Activated T-cell treated with anti-CD3 and anti-CD28 coated beads, Interleukin-2, amount 50 U/mL, for 72 hours (primary cell): ENCODE results near the gene RIOK2. TPM values are rescaled to one million over a fixed set of nuclear protein-coding genes. Genes with fewer than 3 reads are reported as not detected.

Experiments used
- ATAC-seq, 2 donors: fragments of 150-1000 bp; cut with Tn5 transposase; replicated peaks in 1 of 2; 2 replicates each; pipeline ENCODE4 v1.10.0; 2021; ENCODE audit warnings: moderate library complexity in 2 of 2, mild to moderate bottlenecking in 1 of 2
- DNase-seq, 2 donors: peaks; one replicate each; pipeline ENCODE4 v3.0.0; 2021 to 2022; ENCODE audit warnings: mixed read lengths in 1 of 2
- H3K27ac Mint-ChIP-seq: one replicate; pipeline ENCODE4 v1.8.0; 2022; ENCODE audit warnings: mild to moderate bottlenecking, moderate library complexity, mixed read lengths
- H3K27me3 Mint-ChIP-seq: one replicate; pipeline ENCODE4 v1.8.0; 2022; ENCODE audit warnings: low read depth, mixed read lengths
- H3K36me3 Mint-ChIP-seq, 2 donors: one replicate each; pipeline ENCODE4 v1.8.0; 2022; ENCODE audit warnings: mixed read lengths in 2 of 2, mild to moderate bottlenecking in 1 of 2; ENCODE audit not compliant: insufficient read depth in 2 of 2
- H3K4me1 Mint-ChIP-seq: one replicate; pipeline ENCODE4 v1.8.0; 2022; ENCODE audit warnings: low read depth, mixed read lengths
- H3K4me3 Mint-ChIP-seq, 2 donors: one replicate each; pipeline ENCODE4 v1.8.0; 2022; ENCODE audit warnings: mild to moderate bottlenecking in 2 of 2, mixed read lengths in 2 of 2, moderate library complexity in 2 of 2
- H3K9me3 Mint-ChIP-seq, 2 donors: one replicate each; pipeline ENCODE4 v1.8.0; 2022; ENCODE audit warnings: mixed read lengths in 2 of 2
- total RNA-seq, 2 donors: library from RNA; stranded (reverse); gene quantifications; one replicate each; pipeline ENCODE4 v1.2.3, GENCODE V29; 2022

RIOK2 gene
- total RNA-seq: 10 to 100 TPM; 25.2 to 38.0 TPM

GRCh38 chr5:97183100-97183929 is at the start of gene RIOK2:
Gene RIOK2, minus strand, starts transcription at chr5:97183247. Its CDS starts 56 bp downstream, at chr5:97183191.
- DNase-seq: peak; percentile 93
- H3K27me3 Mint-ChIP-seq: no peaks in the 10 kb centered on the region
- H3K36me3 Mint-ChIP-seq: peaks cover 15 to 16% of the 10 kb centered on the region in 2 donors
- peak within 1 kb of the TSS; percentile 87 to 97 for H3K4me3 Mint-ChIP-seq
- ATAC-seq: peak; percentile 90 to 92
- peaks cover 42% of the 10 kb centered on the region for H3K4me1 Mint-ChIP-seq
- H3K27ac Mint-ChIP-seq: peak within 1 kb of the TSS; percentile 100
- peaks cover 4% of the 10 kb centered on the region in 2 donors for H3K9me3 Mint-ChIP-seq

- Mint-ChIP-seq H3K27me3 (no peaks in the 10 kb centered on the region), H3K4me3 (no peak overlapping the region), H3K27ac (no peak overlapping the region), H3K4me1 (no peaks in the 10 kb centered on the region), H3K36me3 (no peaks in the 10 kb centered on the region), H3K9me3 (no peaks in the 10 kb centered on the region)
- ATAC-seq (peak; percentile 58 to 60), DNase-seq (peak; percentile 10 to 28)
Observed at GRCh38 chr5:97231025-97231636, 48.1 kb upstream of the RIOK2 start.

GRCh38 chr5:97229688-97230285 is 46.7 kb upstream of the RIOK2 start:
- no peak for DNase-seq
- no peak overlapping the region for H3K4me3 Mint-ChIP-seq
- H3K4me1 Mint-ChIP-seq: no peaks in the 10 kb centered on the region
- no peaks in the 10 kb centered on the region for H3K36me3 Mint-ChIP-seq
- H3K9me3 Mint-ChIP-seq: no peaks in the 10 kb centered on the region
- no peak overlapping the region for H3K27ac Mint-ChIP-seq
- H3K27me3 Mint-ChIP-seq: no peaks in the 10 kb centered on the region
- ATAC-seq: no peak

GRCh38 chr5:97229196-97229595 is 46.1 kb upstream of the RIOK2 start:
- Mint-ChIP-seq H3K4me3 (no peak overlapping the region), H3K27me3 (no peaks in the 10 kb centered on the region), H3K36me3 (no peaks in the 10 kb centered on the region), H3K27ac (no peak overlapping the region), H3K9me3 (no peaks in the 10 kb centered on the region), H3K4me1 (no peaks in the 10 kb centered on the region)
- DNase-seq (no peak), ATAC-seq (no peak)

- Mint-ChIP-seq H3K36me3 (no peaks in the 10 kb centered on the region), H3K27me3 (no peaks in the 10 kb centered on the region), H3K4me3 (no peak overlapping the region), H3K27ac (no peak overlapping the region), H3K9me3 (no peaks in the 10 kb centered on the region), H3K4me1 (no peaks in the 10 kb centered on the region)
- no peak for DNase-seq
- ATAC-seq: no peak
Observed at GRCh38 chr5:97225222-97225621, 42.2 kb upstream of the RIOK2 start.

GRCh38 chr5:97224112-97224750 is 41.2 kb upstream of the RIOK2 start:
- H3K4me1 Mint-ChIP-seq: no peaks in the 10 kb centered on the region
- ATAC-seq (no peak), DNase-seq (no peak)
- no peak overlapping the region for H3K4me3 Mint-ChIP-seq
- no peaks in the 10 kb centered on the region for H3K27me3 Mint-ChIP-seq
- no peaks in the 10 kb centered on the region for H3K36me3 Mint-ChIP-seq
- no peak overlapping the region for H3K27ac Mint-ChIP-seq
- H3K9me3 Mint-ChIP-seq: no peaks in the 10 kb centered on the region

GRCh38 chr5:97223596-97223995 is 40.5 kb upstream of the RIOK2 start:
- H3K4me3 Mint-ChIP-seq: no peak overlapping the region
- no peaks in the 10 kb centered on the region for H3K4me1 Mint-ChIP-seq
- H3K9me3 Mint-ChIP-seq: peaks cover 0 to 2% of the 10 kb centered on the region in 2 donors
- ATAC-seq (no peak), DNase-seq (no peak)
- H3K27ac Mint-ChIP-seq: no peak overlapping the region
- H3K36me3 Mint-ChIP-seq: peaks cover 0 to under 1% of the 10 kb centered on the region in 2 donors
- no peaks in the 10 kb centered on the region for H3K27me3 Mint-ChIP-seq

GRCh38 chr5:97209343-97209742 is 26.3 kb upstream of the RIOK2 start:
- no peak overlapping the region for H3K27ac Mint-ChIP-seq
- no peak overlapping the region for H3K4me3 Mint-ChIP-seq
- peaks cover 4 to 14% of the 10 kb centered on the region in 2 donors for H3K36me3 Mint-ChIP-seq
- H3K9me3 Mint-ChIP-seq: peaks cover 12 to 16% of the 10 kb centered on the region in 2 donors
- DNase-seq (no peak), ATAC-seq (no peak)
- H3K27me3 Mint-ChIP-seq: peaks cover 13% of the 10 kb centered on the region
- no peaks in the 10 kb centered on the region for H3K4me1 Mint-ChIP-seq

- H3K27me3 Mint-ChIP-seq: peaks cover 13% of the 10 kb centered on the region
Observed at GRCh38 chr5:97208714-97209113, 25.7 kb upstream of the RIOK2 start.

GRCh38 chr5:97208184-97208713 is 25.2 kb upstream of the RIOK2 start:
- H3K9me3 Mint-ChIP-seq: peaks cover 7% of the 10 kb centered on the region in 2 donors
- ATAC-seq: no peak
- no peaks in the 10 kb centered on the region for H3K4me1 Mint-ChIP-seq
- H3K27ac Mint-ChIP-seq: no peak overlapping the region
- no peak overlapping the region for H3K4me3 Mint-ChIP-seq
- peaks cover 0 to 8% of the 10 kb centered on the region in 2 donors for H3K36me3 Mint-ChIP-seq
- no peak for DNase-seq
- H3K27me3 Mint-ChIP-seq: peaks cover 13% of the 10 kb centered on the region

More at GRCh38 chr5:97208714-97209113, 25.7 kb upstream of the RIOK2 start:
- peaks cover under 1 to 10% of the 10 kb centered on the region in 2 donors for H3K36me3 Mint-ChIP-seq
- no peaks in the 10 kb centered on the region for H3K4me1 Mint-ChIP-seq
- ATAC-seq (no peak), DNase-seq (no peak)
- H3K4me3 Mint-ChIP-seq: no peak overlapping the region
- H3K9me3 Mint-ChIP-seq: peaks cover 8 to 10% of the 10 kb centered on the region in 2 donors
- no peak overlapping the region for H3K27ac Mint-ChIP-seq

GRCh38 chr5:97194366-97194765 is 11.3 kb upstream of the RIOK2 start:
- no peak overlapping the region for H3K27ac Mint-ChIP-seq
- H3K36me3 Mint-ChIP-seq: peaks cover 0 to 6% of the 10 kb centered on the region in 2 donors

GRCh38 chr5:97193355-97193688 is 10.3 kb upstream of the RIOK2 start:
- no peak overlapping the region for H3K4me3 Mint-ChIP-seq
- H3K27ac Mint-ChIP-seq: no peak overlapping the region
- peaks cover 7% of the 10 kb centered on the region in 2 donors for H3K9me3 Mint-ChIP-seq
- H3K27me3 Mint-ChIP-seq: no peaks in the 10 kb centered on the region
- H3K36me3 Mint-ChIP-seq: peaks cover 0 to 6% of the 10 kb centered on the region in 2 donors
- DNase-seq (no peak), ATAC-seq (no peak)
- H3K4me1 Mint-ChIP-seq: peaks cover 5% of the 10 kb centered on the region

More at GRCh38 chr5:97194366-97194765, 11.3 kb upstream of the RIOK2 start:
- peaks cover 6% of the 10 kb centered on the region in 2 donors for H3K9me3 Mint-ChIP-seq
- H3K4me3 Mint-ChIP-seq: no peak overlapping the region
- no peak for ATAC-seq
- H3K27me3 Mint-ChIP-seq: no peaks in the 10 kb centered on the region
- peaks cover 5% of the 10 kb centered on the region for H3K4me1 Mint-ChIP-seq
- DNase-seq: no peak
